Large intestine (tissue), 12 donors: ENCODE data around the gene DDHD1. TPM values are rescaled to one million over a fixed set of nuclear protein-coding genes. Genes with fewer than 3 reads are reported as not detected.

Source experiments
- DNase-seq, 2 donors: peaks; one replicate each; pipeline versions ENCODE4 v3.0.0 to v3.0.0-alpha.2; 2013
- H3K27ac ChIP-seq: one replicate; pipeline ENCODE4 v1.5.1; 2013; ENCODE audit warnings: low read length
- H3K27me3 ChIP-seq: 2 replicates; pipeline ENCODE4 v1.6.1; 2013; ENCODE audit warnings: low read length; ENCODE audit not compliant: control insufficient read depth, insufficient read depth
- H3K36me3 ChIP-seq: 2 replicates; pipeline ENCODE4 v1.6.1; 2013; ENCODE audit warnings: low read length; ENCODE audit not compliant: control insufficient read depth, insufficient read depth
- H3K4me1 ChIP-seq: one replicate; pipeline ENCODE4 v1.6.1; 2013; ENCODE audit warnings: low read length; ENCODE audit not compliant: control insufficient read depth, insufficient read depth
- H3K4me3 ChIP-seq: one replicate; pipeline ENCODE4 v1.5.1; 2013; ENCODE audit warnings: low read length
- H3K9me3 ChIP-seq: one replicate; pipeline ENCODE4 v1.6.1; 2013; ENCODE audit warnings: mild to moderate bottlenecking, low read depth, low read length, moderate library complexity; ENCODE audit not compliant: control insufficient read depth
- WGBS: methylation state at CpG from one replicate; pipeline ENCODE4 v1.1.5; 2013; ENCODE audit warnings: low lambda C conversion rate; ENCODE audit not compliant: insufficient coverage; 5-methylcytosine and 5-hydroxymethylcytosine counted together
- long read RNA-seq, 11 donors: transcript quantifications; one replicate each; lab custom pipeline, GENCODE V29; 2026
- polyA plus RNA-seq: library from polyadenylated mRNA; unstranded; fragments of 120-200 nt; gene quantifications from one replicate; pipeline ENCODE4 v1.2.1, GENCODE V29; 2013

Gene DDHD1
- 10.2 TPM for polyA plus RNA-seq
- long read RNA-seq, donor 1, partial matches to known transcripts, result 5 of 6 reads
- long read RNA-seq, donor 1, other reads (novel, unspliced or antisense), result 0 of 6 reads
- long read RNA-seq, donor 2, full-length matches to known transcripts, result 3 of 3 reads
- long read RNA-seq, donor 2, partial matches to known transcripts, result 0 of 3 reads
- long read RNA-seq, donor 2, other reads (novel, unspliced or antisense), result 0 of 3 reads
- long read RNA-seq, donor 3, result 0 reads
- long read RNA-seq, donor 4, partial matches to known transcripts, result 0 of 1 reads
- long read RNA-seq, donor 4, other reads (novel, unspliced or antisense), result 0 of 1 reads
- long read RNA-seq, donor 5, full-length matches to known transcripts, result 2 of 2 reads
- long read RNA-seq, donor 5, partial matches to known transcripts, result 0 of 2 reads
- long read RNA-seq, donor 5, other reads (novel, unspliced or antisense), result 0 of 2 reads
- long read RNA-seq, donor 6, partial matches to known transcripts, result 0 of 1 reads
- long read RNA-seq, donor 6, other reads (novel, unspliced or antisense), result 0 of 1 reads
- long read RNA-seq, donor 7, full-length matches to known transcripts, result 2 of 2 reads
- long read RNA-seq, donor 7, partial matches to known transcripts, result 0 of 2 reads
- long read RNA-seq, donor 7, other reads (novel, unspliced or antisense), result 0 of 2 reads
- long read RNA-seq, donor 8, full-length matches to known transcripts, result 3 of 3 reads
- long read RNA-seq, donor 8, partial matches to known transcripts, result 0 of 3 reads
- long read RNA-seq, donor 8, other reads (novel, unspliced or antisense), result 0 of 3 reads
- long read RNA-seq, donor 9, full-length matches to known transcripts, result 3 of 3 reads
- long read RNA-seq, donor 9, partial matches to known transcripts, result 0 of 3 reads
- long read RNA-seq, donor 9, other reads (novel, unspliced or antisense), result 0 of 3 reads
- long read RNA-seq, donor 10, full-length matches to known transcripts, result 3 of 3 reads
- long read RNA-seq, donor 10, partial matches to known transcripts, result 0 of 3 reads
- long read RNA-seq, donor 10, other reads (novel, unspliced or antisense), result 0 of 3 reads
- long read RNA-seq, donor 11, result 0 reads

DNA sequence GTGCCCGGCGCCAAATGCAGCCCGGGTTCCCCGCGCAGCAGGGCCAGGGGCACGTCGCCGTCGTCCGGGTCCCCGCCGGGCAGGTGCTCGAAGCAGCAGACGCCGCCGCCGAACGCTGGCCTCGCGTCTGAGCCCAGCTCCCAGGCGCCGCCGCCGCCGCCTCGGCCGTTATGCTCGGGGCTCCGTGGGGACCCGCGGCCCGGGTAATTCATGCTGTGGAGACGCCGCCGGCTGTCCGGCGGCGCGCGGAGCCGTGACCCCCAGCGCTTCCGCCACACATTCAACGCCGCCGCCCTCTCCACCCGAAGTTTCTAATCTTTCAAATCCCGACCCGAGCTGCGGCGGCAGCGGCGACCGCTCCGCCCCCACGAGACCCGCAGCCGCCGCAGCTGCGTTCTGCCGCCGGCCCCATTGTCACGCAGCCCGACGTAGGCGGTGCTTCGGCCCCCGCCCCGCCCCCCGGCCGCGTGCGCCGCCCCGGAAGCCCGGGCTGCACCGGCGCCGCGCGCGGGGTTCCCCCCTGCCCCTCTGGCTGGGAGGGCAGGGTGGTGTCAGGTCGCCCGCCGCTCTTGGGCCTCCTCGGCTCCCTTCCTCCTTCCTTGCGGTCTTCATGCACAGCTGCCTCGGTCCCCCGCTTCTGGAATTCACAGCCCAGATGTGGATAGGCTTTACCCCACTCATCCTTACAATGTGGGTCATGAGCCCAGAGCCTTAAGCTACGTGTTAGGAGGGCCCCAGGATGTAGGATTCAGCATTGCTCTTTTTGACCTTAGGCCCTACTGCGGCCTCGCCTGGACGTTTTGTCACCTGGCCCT lies at the start of gene DDHD1:
TSS of gene DDHD1 (minus strand) at position 437 of the 815 bp plus-strand sequence. CDS start at position 212, 225 bp downstream.
- peak within 1 kb of the TSS; percentile 64 for H3K27ac ChIP-seq
- WGBS, result no CpG with 5 or more reads among the region's 93 CpGs
- DNase-seq, result peak; percentile 68 to 89
- H3K27me3 ChIP-seq, result no peaks in the 10 kb centered on the region
- peak within 1 kb of the TSS; percentile 77 for H3K4me3 ChIP-seq
- no peaks in the 10 kb centered on the region for H3K9me3 ChIP-seq
- no peaks in the 10 kb centered on the region for H3K4me1 ChIP-seq
- H3K36me3 ChIP-seq, result no peaks in the 10 kb centered on the region

DNA sequence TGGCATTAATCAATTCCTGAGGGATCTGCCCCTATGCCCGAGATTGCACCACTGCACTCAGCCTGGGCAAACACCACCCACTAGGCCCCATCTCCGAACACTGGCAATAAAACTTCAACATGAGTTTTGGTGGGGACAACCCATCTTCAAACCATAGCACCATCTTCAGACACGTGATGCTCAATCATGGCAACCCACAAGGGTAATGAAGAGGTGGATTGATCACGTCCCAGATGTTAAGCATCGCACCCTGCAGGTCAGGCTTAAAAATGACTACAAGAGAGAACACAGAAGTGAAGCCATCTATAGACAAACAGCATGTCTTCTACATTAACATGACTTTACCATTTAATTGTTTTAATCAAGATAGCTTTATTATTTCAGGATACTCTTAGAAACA lies 42.8 kb upstream of the DDHD1 start:
- Histone ChIP-seq H3K4me3 (no peak overlapping the region), H3K36me3 (no peaks in the 10 kb centered on the region), H3K4me1 (no peaks in the 10 kb centered on the region), H3K27me3 (no peaks in the 10 kb centered on the region), H3K9me3 (no peaks in the 10 kb centered on the region), H3K27ac (no peak overlapping the region)
- DNase-seq, result no peak
- WGBS, result no CpG with 5 or more reads among the region's 5 CpGs

DNA sequence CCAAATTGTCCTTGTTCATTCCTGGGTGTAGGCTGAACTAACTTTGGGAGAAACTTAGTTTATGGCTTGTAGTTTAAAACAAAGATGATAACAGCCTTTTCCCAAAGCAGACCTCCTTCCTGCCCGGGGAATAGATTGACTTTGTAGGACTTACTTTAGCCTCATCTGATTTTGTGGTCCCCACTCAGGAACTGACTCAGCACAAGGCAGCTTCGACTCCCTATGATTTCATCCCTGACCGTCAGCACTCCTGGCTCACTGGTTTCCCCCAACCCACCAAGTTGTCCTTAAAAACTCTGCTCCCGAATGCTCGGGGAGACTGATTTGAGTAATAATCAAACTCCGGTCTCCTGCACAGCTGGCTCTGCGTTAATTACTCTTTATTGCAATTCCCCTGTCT lies 40.1 kb upstream of the DDHD1 start:
- WGBS, result 50% methylated on average over 1 of the region's 7 CpGs
- H3K27me3 ChIP-seq, result no peaks in the 10 kb centered on the region
- H3K27ac ChIP-seq, result no peak overlapping the region
- no peaks in the 10 kb centered on the region for H3K36me3 ChIP-seq
- H3K4me1 ChIP-seq, result no peaks in the 10 kb centered on the region
- no peak overlapping the region for H3K4me3 ChIP-seq
- H3K9me3 ChIP-seq, result no peaks in the 10 kb centered on the region
- no peak for DNase-seq

DNA sequence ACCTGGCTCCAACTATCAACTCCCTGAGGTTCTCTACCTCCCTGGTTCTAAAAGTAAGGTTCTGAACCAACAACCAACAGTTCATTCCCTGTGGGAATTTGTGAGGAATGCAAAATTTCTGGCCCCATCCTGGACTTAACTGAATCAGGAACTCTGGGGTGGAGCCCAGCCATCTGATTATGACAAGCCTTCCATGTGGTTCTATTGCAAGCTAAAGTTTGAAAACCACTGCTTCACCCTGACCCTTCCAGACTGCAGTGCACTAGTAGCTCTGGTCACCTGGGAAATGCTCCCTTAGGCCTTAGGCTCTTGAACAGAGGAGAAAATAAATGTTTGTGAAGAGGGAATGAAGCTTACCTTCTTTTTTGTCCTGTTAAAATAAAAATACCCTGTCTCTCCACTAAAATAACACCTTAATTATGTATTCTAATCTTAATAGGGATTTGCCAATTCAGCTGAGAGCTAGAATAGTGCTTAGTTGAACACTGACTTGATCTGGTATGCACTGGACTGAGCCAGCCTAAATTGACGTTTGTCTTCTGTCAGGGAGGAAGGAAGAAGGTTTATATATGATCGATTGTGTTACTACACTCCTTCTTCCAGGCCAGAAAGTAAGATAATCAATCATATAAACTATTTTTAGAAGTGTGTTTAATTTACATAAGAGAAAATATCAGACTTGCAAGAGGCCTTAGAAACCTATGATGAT lies 39.1 kb upstream of the DDHD1 start:
- no peaks in the 10 kb centered on the region for H3K27me3 ChIP-seq

DNA sequence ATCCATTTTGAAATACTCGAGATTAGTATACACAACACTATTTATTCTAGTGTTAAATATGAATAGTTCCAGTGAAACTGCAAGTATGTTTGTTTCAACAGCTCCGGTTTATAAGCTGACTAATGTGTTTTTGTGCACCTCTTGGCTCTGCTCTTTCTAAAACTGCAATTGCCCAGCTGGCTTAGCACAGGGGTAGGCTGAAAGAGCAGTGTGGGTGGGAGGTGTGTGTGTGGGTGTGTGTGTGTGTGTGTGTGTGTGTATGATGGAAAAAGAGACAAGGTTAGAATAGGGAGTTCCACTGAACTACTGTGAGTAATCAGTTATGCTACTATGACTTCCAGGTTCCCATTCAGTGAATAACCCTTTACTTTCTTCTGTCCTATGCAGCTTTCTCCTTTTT lies 37.8 kb upstream of the DDHD1 start:
- H3K4me1 ChIP-seq, result no peaks in the 10 kb centered on the region
- H3K4me3 ChIP-seq, result no peak overlapping the region
- no peak for DNase-seq
- no peaks in the 10 kb centered on the region for H3K27me3 ChIP-seq
- H3K27ac ChIP-seq, result no peak overlapping the region
- no peaks in the 10 kb centered on the region for H3K9me3 ChIP-seq
- WGBS, result 57% methylated on average over 1 of the region's 2 CpGs
- no peaks in the 10 kb centered on the region for H3K36me3 ChIP-seq

More for the DNA sequence above, 39.1 kb upstream of the DDHD1 start:
- WGBS, result no CpG with 5 or more reads among the region's 2 CpGs
- no peaks in the 10 kb centered on the region for H3K36me3 ChIP-seq
- H3K4me3 ChIP-seq, result no peak overlapping the region
- no peaks in the 10 kb centered on the region for H3K9me3 ChIP-seq
- no peak overlapping the region for H3K27ac ChIP-seq
- no peak for DNase-seq
- no peaks in the 10 kb centered on the region for H3K4me1 ChIP-seq

DNA sequence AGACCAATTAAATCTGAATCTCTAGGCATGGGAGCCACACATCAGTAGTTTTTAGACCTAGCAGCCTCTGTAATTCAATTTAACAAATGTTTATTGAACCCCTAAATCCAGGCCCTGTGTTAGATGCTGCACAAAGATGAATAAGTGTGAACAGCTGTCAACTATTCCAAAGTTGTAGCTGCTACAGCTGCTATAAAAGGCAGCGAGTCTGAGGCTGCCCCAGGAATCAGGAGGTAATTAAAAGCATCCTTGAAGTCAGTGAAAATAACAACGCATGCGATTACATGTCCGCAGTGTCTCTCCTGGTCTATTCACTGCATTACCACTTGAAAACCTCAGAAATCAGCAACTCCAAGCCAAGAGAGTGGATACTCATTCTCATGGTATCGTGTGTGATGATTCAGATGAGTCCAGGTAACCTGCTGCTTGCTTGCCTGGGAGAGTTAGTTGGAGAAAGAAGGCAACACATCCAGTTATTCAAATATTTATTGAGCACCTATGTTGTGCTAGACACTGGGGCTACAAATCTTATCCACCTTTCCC lies 34.9 kb upstream of the DDHD1 start:
- no peak overlapping the region for H3K4me3 ChIP-seq
- no peaks in the 10 kb centered on the region for H3K27me3 ChIP-seq
- no peaks in the 10 kb centered on the region for H3K9me3 ChIP-seq
- H3K27ac ChIP-seq, result no peak overlapping the region
- H3K36me3 ChIP-seq, result no peaks in the 10 kb centered on the region
- H3K4me1 ChIP-seq, result no peaks in the 10 kb centered on the region
- WGBS, result 60% methylated on average over 1 of the region's 5 CpGs
- DNase-seq, result no peak

DNA sequence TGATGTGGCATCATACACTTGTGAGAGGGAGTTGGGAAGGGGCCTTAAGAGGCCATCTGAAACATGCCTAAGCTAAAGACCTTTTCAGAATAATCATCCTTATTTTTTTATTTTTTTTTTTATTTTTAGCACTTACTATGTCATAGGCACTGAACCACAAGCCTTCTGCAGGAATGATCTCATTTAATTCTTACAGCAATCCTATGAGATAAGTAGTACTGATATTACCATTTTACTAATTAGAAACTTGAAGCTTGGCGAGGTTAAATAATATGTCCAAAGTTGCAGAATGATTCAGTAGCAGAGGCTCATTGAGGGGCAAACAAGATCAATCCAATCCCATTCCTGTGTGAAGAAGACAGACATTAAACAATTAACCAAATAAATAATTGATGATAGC lies 33.4 kb upstream of the DDHD1 start:
- no peaks in the 10 kb centered on the region for H3K9me3 ChIP-seq
- no peak for DNase-seq
- no peaks in the 10 kb centered on the region for H3K4me1 ChIP-seq
- no peak overlapping the region for H3K27ac ChIP-seq
- no peaks in the 10 kb centered on the region for H3K36me3 ChIP-seq
- no peak overlapping the region for H3K4me3 ChIP-seq
- no peaks in the 10 kb centered on the region for H3K27me3 ChIP-seq
- WGBS, result no CpG with 5 or more reads among the region's 1 CpG

DNA sequence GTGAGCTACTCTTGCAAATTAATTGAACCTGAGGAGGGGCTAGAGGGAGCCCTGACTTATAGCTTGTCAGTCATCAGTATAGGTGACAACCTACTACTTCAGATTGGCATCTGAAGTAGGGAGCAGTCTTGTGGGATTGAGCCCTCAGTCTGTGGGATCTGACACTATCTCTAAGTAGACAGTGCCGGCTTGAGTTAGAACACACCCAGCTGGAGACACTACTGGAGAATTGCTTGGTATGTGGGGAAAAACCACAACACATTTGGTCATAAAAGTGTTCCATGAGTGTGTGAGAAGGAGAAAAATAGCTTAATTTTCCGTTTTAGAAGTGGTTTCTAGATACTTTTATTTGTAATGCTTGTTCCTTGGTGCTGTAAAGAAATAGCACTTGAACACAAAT lies 30.5 kb upstream of the DDHD1 start:
- 100% methylated on average over 1 of the region's 2 CpGs for WGBS
- Histone ChIP-seq H3K4me1 (no peaks in the 10 kb centered on the region), H3K36me3 (no peaks in the 10 kb centered on the region), H3K9me3 (no peaks in the 10 kb centered on the region), H3K4me3 (no peak overlapping the region), H3K27ac (no peak overlapping the region), H3K27me3 (peaks cover 5% of the 10 kb centered on the region)
- DNase-seq, result no peak

DNA sequence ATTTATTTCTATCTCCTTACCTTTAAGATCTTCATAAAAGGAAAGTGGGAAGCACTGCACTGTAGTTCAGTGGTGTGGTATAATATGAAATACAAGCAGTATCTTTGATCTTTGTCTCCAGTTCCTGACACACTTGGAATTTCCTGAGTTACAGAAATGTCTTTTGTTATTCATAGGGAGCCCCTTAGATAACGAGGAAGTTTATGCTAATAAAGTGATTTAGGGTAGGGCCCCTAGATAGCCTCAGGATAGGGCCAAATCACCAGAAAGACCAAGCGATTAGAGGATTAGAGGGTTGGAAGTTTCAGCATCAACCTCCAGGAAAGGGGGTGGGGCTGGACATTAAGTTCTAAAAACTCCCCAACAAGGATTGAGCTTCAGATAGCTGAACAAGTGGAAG lies 29.9 kb upstream of the DDHD1 start:
- Histone ChIP-seq H3K36me3 (no peaks in the 10 kb centered on the region), H3K27me3 (peaks cover 5% of the 10 kb centered on the region), H3K4me3 (no peak overlapping the region), H3K27ac (no peak overlapping the region), H3K4me1 (no peaks in the 10 kb centered on the region), H3K9me3 (no peaks in the 10 kb centered on the region)
- no CpG with 5 or more reads among the region's 2 CpGs for WGBS
- no peak for DNase-seq
